Epidermal melanocyte (primary cell): Measurements from ENCODE around the gene GRIN2C.
"Not testable (repeated sequence)": the region's sequence is repeated elsewhere in the genome, so short reads cannot be mapped to it uniquely, and the experiment has no call there.

Experiments
- DNase-seq: peaks from one replicate; pipeline ENCODE4 v3.0.0; 2011; ENCODE audit warnings: low spot score; ENCODE audit not compliant: insufficient read length

GRIN2C gene

GRCh38 chr17:74859459-74860228 is at the start of gene GRIN2C:
Gene GRIN2C, minus strand, starts transcription at chr17:74859885. Its CDS starts 4,793 bp downstream, at chr17:74855092.
- no peak for DNase-seq

DNA sequence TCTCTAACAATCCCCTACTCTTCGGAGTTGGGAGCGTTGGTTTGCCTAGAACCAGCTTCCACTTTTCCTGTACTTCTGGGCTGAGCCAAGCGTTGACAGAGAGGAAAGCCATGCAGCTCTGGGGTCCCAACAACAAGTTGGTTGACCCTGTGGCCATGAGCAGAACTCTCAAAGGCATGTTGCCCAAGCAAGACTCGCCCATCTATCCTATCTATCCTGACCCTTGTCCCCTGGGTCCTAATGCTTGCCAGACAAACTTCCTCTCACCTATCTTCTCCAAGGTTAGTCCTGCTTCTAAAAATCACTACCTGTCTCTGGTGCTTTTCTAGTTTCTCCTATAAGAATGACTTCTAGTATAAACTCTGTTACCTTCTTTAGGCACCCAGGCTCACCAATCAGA is 49.4 kb upstream of the GRIN2C start:
- DNase-seq, result not testable (repeated sequence)

DNA sequence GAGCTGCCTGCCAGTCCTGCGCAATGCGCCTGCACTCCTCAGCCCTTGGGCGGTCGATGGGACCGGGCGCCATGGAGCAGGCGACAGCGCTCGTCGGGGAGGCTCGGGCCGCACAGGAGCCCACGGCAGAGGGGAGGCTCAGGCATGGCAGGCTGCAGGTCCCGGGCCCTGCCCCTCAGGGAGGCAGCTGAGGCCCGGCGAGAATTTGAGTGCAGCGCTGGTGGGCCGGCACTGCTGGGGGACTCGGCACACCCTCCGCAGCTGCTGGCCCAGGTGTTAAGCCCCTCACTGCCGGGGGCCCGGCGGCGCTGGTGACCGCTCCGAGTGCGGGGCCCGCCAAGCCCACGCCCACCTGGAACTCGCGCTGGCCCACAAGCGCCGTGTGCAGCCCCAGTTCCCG is 47.3 kb upstream of the GRIN2C start:
- no peak for DNase-seq

DNA sequence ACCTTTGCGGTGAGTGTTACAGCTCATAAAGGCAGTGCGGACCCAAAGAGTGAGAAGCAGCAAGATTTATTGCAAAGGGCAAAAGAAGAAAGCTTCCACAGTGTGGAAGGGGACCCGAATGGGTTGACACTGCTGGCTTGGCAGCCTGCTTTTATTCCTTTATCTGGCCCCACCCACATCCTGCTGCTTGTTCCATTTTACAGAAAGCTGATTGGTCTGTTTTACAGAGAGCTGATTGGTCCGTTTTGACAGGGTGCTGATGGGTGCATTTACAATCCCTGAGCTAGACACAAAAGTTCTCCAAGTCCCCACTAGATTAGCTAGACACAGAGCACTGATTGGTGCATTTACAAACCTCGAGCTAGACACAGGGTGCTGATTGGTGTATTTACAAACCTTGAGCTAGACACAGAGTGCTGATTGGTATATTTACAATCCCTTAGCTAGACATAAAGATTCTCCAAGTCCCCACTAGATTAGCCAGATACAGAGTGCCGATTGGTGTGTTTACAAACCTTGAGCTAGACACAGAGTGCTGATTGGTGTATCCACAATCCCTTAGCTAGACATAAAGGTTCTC is 46.6 kb upstream of the GRIN2C start:
- not testable (repeated sequence) for DNase-seq

GRCh38 chr17:74904687-74905409 is 45.2 kb upstream of the GRIN2C start:
- no peak for DNase-seq

- no peak for DNase-seq
These were observed 44.0 kb upstream of the GRIN2C start for GRCh38 chr17:74903671-74904070.

DNA sequence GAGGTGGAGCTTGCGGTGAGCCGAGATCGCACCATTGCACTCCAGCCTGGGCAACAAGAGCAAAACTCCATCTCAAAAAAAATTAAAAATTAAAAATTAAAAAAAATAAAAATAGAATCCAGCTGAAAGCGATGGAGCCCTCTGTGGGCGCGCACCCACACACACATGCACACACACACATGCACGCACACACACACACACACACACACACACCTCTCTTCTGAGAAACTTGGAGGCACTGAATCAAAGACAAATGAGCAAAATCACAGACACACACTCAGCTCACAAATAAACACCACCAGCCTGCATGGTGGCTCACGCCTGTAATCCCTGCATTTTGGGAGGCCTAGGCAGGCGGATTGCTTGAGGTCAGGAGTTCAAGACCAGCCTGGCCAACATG is 43.3 kb upstream of the GRIN2C start:
- DNase-seq, result no peak

- no peak for DNase-seq
These were observed 41.9 kb upstream of the GRIN2C start for GRCh38 chr17:74901353-74902135.

GRCh38 chr17:74900208-74900607 is 40.5 kb upstream of the GRIN2C start:
- no peak for DNase-seq

DNA sequence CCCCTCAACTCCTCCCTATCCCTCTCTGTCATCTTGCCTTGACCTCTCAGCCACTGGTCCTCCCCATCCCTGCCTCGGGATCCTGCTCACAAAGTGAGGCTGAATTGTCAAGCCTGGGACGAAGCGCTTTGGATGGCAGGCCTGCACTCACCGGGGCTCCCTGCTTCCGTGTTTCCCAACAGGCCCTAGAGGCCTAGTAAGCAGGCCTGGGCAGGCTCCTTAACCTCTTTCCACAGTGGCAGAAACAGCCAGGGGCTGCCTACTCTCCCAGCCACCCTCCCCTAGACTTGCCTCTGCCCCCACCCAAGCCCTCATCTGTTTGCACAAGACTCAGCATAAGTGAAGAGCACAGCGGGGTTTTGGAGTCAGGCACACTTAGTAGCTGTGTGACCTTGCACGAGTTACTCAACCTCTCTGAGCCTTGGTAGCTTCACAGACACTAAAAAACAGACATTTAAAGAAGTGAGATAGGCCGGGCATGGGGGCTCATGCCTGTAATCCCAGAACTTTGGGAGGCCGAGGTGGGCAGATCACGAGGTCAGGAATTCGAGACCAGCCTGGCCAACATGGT is 38.8 kb upstream of the GRIN2C start:
- DNase-seq, result no peak

DNA sequence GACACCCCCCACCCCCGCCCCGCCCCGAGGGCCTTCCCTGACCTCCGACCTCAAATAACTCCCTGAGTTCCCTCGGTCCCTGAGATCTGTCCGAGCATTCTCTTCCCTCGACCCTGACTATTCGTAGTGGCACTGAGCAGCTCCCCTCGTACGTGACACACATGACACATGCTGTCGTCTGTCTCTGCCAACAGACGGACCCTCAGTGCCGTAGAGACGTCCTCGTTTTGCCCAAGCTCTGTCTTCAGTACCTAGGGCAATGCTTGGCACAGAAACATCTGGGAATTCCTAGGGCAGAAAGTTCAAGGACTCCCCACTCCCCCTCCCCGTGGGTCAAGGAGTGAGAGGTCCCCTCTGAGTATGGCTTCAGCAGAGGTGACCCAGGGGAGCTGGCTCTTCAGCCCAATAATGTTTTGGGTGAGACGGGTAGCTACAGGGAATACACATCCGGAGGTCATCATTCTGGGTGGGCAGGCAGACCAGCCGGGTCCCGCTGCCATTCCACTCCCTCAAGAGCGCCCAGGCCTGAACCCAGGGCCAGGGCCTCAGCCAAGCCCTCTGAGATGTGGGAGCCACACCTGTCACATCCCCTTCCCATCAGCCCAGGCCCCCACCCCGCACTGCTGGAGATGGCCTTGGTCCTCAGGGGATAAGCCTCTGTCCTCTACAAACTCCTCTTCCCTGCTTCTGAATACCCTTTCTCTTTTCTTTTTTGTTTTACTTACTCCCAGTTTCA is 34.4 kb upstream of the GRIN2C start:
- DNase-seq, result no peak

- DNase-seq, result no peak
These were observed 33.6 kb upstream of the GRIN2C start, which contains the start of gene FADS6 for GRCh38 chr17:74892974-74893911. Gene FADS6, minus strand, starts transcription at chr17:74893633. Its CDS starts 38 bp downstream, at chr17:74893595.

DNA sequence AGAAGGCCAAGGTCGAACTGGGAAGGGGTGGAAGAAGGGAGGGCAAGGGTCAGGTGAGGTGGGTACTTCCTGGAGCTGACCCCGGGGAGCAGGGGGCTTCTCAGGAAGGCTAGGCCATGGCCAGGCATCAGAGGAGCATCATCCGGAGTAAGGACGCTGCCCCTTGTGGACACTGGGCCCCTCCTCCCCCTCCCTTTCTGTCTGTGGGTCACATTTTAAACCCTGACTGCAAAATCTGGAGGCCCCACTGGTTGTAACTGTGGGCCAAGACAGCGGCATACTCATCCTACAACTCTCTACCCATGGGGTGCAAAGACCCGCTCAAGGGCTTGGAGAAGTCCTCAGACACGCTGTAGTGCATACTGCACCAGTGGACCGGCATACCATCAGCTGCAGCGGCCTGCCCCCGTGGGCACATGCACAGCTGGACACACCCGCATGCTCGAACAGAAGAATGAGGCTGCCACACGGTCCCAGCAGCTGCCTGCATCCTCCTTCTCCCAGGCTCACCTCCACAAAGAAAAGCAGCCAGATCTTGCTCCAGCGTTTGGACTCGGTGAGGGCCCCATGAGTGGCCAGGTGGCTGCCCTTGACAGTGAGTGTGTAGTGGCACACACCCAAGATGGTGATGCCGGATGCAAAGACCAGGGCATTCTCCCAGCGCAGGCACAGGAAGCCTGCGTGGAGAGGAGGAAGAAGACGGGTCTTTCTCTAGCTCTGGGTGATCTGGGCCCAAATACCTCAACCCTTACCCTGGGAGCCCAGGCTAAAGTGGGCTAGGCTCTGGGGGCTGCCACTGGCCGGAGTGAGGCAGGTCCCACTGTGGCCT is 32.5 kb upstream of the GRIN2C start:
- no peak for DNase-seq

- DNase-seq, result no peak
These were observed 30.9 kb upstream of the GRIN2C start for GRCh38 chr17:74890554-74890953.

- no peak for DNase-seq
These were observed 28.8 kb upstream of the GRIN2C start for GRCh38 chr17:74888469-74888868.

- no peak for DNase-seq
These were observed 23.6 kb upstream of the GRIN2C start for GRCh38 chr17:74883241-74883745.

GRCh38 chr17:74882517-74883240 is 23.0 kb upstream of the GRIN2C start:
- DNase-seq, result no peak

DNA sequence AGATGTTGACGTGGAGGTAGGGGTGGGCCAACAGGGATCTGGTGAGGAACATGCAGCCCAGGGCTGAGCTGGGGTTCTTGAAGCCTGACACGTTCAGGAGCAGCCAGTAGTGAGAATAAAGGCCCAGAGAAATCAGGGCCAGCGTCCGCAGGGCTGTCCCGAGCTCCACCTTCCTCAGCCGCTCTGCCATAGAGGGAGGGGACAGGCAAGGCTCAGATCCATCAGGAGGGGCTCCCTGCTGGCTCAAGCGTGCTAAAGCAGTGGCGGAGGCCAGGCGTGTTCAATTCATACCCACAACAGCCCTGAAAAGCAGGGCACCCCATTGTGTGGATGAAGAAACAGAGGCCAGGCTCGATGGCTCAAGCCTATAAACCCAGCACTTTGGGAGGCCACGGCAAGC is 21.4 kb upstream of the GRIN2C start:
- DNase-seq, result no peak
